ENCODE data around the gene NPL.

NPL gene

GRCh38 chr1:182875889-182876288 is 86.3 kb downstream of the NPL start:
- no peak for DNase-seq

GRCh38 chr1:182877331-182877730 is 87.8 kb downstream of the NPL start:
- DNase-seq, result no peak

GRCh38 chr1:182877842-182878241 is 88.3 kb downstream of the NPL start:
- no peak for DNase-seq
